ENCODE results near the gene PGLYRP2.

PGLYRP2 gene

DNA sequence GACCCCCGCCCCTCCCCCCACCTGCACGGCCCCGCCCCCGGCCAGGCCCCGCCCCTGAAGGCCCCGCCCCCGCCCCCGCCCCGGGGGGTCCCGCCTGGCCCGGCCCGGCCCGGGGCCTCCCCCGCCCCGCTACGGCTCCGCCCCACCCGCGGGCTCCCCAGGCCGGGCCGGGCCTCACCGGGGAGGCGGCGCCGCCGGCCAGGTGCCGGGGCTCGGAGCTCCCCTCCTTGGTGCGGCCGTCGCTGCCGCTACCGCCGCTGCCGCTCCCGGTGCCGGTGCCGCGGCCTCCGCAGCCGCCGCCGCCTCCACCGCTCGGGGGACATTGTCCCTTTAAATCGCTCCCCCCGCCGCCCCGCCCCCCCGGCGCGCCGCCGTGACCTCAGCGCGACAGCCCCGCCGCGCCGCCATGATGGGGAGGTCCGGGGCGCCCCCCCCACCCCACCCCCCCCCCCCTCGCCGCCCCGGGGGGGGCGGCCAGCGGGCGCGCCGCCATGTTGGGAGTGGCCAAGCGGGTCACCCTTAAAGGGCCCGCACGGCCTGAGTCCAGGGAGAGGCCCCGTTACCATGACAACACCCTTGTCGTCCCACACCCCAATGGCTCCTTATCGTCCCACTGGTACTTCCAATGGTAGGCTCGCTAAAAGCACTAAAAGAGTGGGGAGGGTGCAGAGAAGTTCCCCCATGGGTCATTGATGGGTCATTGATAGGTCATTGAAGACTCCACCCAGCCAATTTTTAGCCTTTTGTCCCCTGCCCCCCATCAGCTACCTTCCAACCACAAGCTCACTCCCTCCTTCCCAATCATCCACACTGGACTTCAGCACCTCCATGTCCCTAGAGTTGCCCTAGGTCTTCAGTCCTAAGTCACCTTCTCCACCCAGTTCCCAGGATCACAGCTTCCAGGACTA is 29.4 kb downstream of the PGLYRP2 start, which contains the start of gene WIZ:
Gene WIZ, minus strand, starts transcription at position 337 of the 908 bp plus-strand sequence. CDS start 1,649 bp downstream, outside the sequence.
- peak within 1 kb of the TSS; percentile 70 for H3K4me3 ChIP-seq (ENCODE audit: low read length)
- H3K27me3 ChIP-seq (ENCODE audit: control insufficient read depth, low read length): peaks cover 12% of the 10 kb centered on the region
- no peaks in the 10 kb centered on the region for H4K20me1 ChIP-seq (ENCODE audit: control insufficient read depth, insufficient read depth, low read depth, low read length)
- TF ChIP-seq, protein P1, sequence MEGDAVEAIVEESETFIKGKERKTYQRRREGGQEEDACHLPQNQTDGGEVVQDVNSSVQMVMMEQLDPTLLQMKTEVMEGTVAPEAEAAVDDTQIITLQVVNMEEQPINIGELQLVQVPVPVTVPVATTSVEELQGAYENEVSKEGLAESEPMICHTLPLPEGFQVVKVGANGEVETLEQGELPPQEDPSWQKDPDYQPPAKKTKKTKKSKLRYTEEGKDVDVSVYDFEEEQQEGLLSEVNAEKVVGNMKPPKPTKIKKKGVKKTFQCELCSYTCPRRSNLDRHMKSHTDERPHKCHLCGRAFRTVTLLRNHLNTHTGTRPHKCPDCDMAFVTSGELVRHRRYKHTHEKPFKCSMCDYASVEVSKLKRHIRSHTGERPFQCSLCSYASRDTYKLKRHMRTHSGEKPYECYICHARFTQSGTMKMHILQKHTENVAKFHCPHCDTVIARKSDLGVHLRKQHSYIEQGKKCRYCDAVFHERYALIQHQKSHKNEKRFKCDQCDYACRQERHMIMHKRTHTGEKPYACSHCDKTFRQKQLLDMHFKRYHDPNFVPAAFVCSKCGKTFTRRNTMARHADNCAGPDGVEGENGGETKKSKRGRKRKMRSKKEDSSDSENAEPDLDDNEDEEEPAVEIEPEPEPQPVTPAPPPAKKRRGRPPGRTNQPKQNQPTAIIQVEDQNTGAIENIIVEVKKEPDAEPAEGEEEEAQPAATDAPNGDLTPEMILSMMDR (IDR thresholded peaks at IDR 0.05; ENCODE audit: low read depth, low read length, poor library complexity, severe bottlenecking): no peak
- TF ChIP-seq EZH2phosphoT487 (IDR thresholded peaks at IDR 0.05; ENCODE audit: borderline replicate concordance, low read length): no peak
- H3F3A ChIP-seq (ENCODE audit: control insufficient read depth, insufficient read depth): peaks cover 21% of the 10 kb centered on the region
- no peaks in the 10 kb centered on the region; the same call in 1 of the 2 replicates for H3K9me2 ChIP-seq (replicated peaks; ENCODE audit: control insufficient read depth, low read length)
- H3K4me1 ChIP-seq (ENCODE audit: control insufficient read depth, low read length): peaks cover 19% of the 10 kb centered on the region
- no peaks in the 10 kb centered on the region for H3K9me3 ChIP-seq (ENCODE audit: control insufficient read depth, insufficient read depth, low read length)
- no peaks in the 10 kb centered on the region for H3K79me2 ChIP-seq (ENCODE audit: control insufficient read depth, low read length)
- peak within 1 kb of the TSS; percentile 74 for H3K4me2 ChIP-seq (ENCODE audit: low read length)
- no peak within 1 kb of the TSS for H3K27ac ChIP-seq (ENCODE audit: low read depth, low read length)
- peaks cover 20% of the 10 kb centered on the region for H3K36me3 ChIP-seq (ENCODE audit: control insufficient read depth, low read length)

DNA sequence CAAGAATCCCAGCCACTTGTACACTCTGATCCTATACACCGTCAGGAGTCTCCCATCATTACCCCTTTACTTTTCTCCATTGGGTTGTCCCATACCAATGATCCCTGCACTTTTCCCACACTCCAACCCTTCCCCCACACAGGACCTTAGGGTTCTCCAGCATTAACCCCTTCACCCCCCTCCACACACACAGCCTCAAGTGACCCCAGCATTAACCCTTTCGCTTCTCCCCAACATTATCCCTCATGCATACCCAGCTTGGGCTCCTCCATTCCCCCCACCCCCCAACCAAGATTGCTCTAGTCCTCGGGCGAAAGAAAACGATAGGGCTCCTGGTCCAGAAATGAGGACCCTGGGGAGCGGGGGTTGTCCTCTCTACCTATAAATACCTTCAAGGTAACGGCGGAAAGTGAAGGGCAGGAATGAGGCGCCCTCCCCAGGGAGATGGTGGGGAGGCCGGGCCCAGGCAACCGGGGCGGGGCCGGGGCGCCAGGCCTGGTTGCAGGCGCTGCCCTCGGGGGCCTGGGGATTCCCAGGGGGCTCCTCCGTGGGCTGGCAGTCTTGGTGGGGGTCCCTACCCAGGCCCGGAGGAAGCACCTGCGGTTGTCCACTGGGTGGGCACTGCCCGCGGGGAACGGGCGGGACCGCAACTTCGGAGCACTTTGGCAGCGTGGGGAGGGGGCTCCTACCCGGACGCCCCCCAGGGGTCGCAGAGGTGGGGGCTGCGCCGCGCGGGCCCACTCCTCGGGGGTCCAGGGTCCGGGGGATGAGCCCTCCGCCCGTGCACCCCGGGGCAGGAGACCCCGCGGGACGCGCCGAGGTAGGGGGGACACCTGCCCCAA is 30.3 kb downstream of the PGLYRP2 start:
- Histone ChIP-seq H3K4me1 (ENCODE audit: control insufficient read depth, low read length) (peaks cover 19% of the 10 kb centered on the region), H3K79me2 (ENCODE audit: control insufficient read depth, low read length) (no peaks in the 10 kb centered on the region), H4K20me1 (ENCODE audit: control insufficient read depth, insufficient read depth, low read depth, low read length) (no peaks in the 10 kb centered on the region), H3F3A (ENCODE audit: control insufficient read depth, insufficient read depth) (peaks cover 21% of the 10 kb centered on the region), H3K9me3 (ENCODE audit: control insufficient read depth, insufficient read depth, low read length) (no peaks in the 10 kb centered on the region), H3K36me3 (ENCODE audit: control insufficient read depth, low read length) (peaks cover 19% of the 10 kb centered on the region), H3K9me2 (replicated peaks; ENCODE audit: control insufficient read depth, low read length) (no peaks in the 10 kb centered on the region; the same call in 1 of the 2 replicates), H3K4me2 (ENCODE audit: low read length) (peak overlapping the region; percentile 74), H3K27me3 (ENCODE audit: control insufficient read depth, low read length) (peaks cover 12% of the 10 kb centered on the region), H3K4me3 (ENCODE audit: low read length) (peak overlapping the region; percentile 67), H3K27ac (ENCODE audit: low read depth, low read length) (no peak overlapping the region)
- TF ChIP-seq EZH2phosphoT487 (IDR thresholded peaks at IDR 0.05; ENCODE audit: borderline replicate concordance, low read length): no peak
- TF ChIP-seq, protein P1 (IDR thresholded peaks at IDR 0.05; ENCODE audit: low read depth, low read length, poor library complexity, severe bottlenecking): no peak

GRCh38 chr19:15448044-15448777 is 31.1 kb downstream of the PGLYRP2 start:
- Histone ChIP-seq H3K4me3 (ENCODE audit: low read length) (no peak overlapping the region), H3F3A (ENCODE audit: control insufficient read depth, insufficient read depth) (peaks cover 21% of the 10 kb centered on the region), H4K20me1 (ENCODE audit: control insufficient read depth, insufficient read depth, low read depth, low read length) (no peaks in the 10 kb centered on the region), H3K36me3 (ENCODE audit: control insufficient read depth, low read length) (peaks cover 13% of the 10 kb centered on the region), H3K9me2 (replicated peaks; ENCODE audit: control insufficient read depth, low read length) (no peaks in the 10 kb centered on the region; the same call in 1 of the 2 replicates), H3K4me1 (ENCODE audit: control insufficient read depth, low read length) (peaks cover 19% of the 10 kb centered on the region), H3K9me3 (ENCODE audit: control insufficient read depth, insufficient read depth, low read length) (no peaks in the 10 kb centered on the region), H3K27me3 (ENCODE audit: control insufficient read depth, low read length) (peaks cover 12% of the 10 kb centered on the region), H3K79me2 (ENCODE audit: control insufficient read depth, low read length) (no peaks in the 10 kb centered on the region), H3K4me2 (ENCODE audit: low read length) (no peak overlapping the region), H3K27ac (ENCODE audit: low read depth, low read length) (no peak overlapping the region)
- TF ChIP-seq, protein P1 (IDR thresholded peaks at IDR 0.05; ENCODE audit: low read depth, low read length, poor library complexity, severe bottlenecking): no peak
- no peak for TF ChIP-seq EZH2phosphoT487 (IDR thresholded peaks at IDR 0.05; ENCODE audit: borderline replicate concordance, low read length)

Measured in DOHH2 (cell line).